ENCODE data around the gene FLT1.

DNA sequence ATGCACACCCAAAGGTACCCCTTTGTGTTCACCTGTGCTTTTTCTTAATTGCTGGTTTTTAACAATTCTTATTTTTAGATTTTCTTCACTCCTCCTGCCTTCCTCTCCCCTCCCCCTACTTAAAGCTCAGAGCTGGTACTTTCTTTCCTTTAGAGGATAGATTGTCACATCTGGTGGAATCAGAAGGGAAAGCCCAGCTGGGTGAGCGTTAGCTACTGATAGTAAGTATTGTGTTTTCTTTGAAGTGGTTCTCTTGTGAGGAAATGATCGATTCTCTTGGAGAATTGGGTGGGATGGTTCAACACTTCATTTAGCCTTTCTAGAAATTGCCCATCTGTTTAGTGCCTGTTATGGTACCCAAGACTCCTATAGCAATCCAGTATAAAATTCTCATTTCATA lies 84.8 kb downstream of the FLT1 start:
- TF ChIP-seq, protein P1, sequence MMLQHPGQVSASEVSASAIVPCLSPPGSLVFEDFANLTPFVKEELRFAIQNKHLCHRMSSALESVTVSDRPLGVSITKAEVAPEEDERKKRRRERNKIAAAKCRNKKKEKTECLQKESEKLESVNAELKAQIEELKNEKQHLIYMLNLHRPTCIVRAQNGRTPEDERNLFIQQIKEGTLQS (IDR thresholded peaks at IDR 0.05): no peak
- TF ChIP-seq POLR2AphosphoS5 (IDR thresholded peaks at IDR 0.05; ENCODE audit: low read depth, low read length): no peak
- no peak for TF ChIP-seq JUND (IDR thresholded peaks at IDR 0.05)
- TF ChIP-seq, protein P2, sequence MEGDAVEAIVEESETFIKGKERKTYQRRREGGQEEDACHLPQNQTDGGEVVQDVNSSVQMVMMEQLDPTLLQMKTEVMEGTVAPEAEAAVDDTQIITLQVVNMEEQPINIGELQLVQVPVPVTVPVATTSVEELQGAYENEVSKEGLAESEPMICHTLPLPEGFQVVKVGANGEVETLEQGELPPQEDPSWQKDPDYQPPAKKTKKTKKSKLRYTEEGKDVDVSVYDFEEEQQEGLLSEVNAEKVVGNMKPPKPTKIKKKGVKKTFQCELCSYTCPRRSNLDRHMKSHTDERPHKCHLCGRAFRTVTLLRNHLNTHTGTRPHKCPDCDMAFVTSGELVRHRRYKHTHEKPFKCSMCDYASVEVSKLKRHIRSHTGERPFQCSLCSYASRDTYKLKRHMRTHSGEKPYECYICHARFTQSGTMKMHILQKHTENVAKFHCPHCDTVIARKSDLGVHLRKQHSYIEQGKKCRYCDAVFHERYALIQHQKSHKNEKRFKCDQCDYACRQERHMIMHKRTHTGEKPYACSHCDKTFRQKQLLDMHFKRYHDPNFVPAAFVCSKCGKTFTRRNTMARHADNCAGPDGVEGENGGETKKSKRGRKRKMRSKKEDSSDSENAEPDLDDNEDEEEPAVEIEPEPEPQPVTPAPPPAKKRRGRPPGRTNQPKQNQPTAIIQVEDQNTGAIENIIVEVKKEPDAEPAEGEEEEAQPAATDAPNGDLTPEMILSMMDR (IDR thresholded peaks at IDR 0.05 in 2 of 3, conservative IDR thresholded peaks at IDR 0.05 in 1 of 3; ENCODE audit: borderline replicate concordance in 1 of 3, insufficient read depth in 1 of 3, low read depth in 2 of 3, low read length in 2 of 3): no peak
- TF ChIP-seq POLR2A (IDR thresholded peaks at IDR 0.05; ENCODE audit: borderline replicate concordance, extremely low read depth, insufficient read depth, insufficient read length): no peak
- no peak for TF ChIP-seq ZNF274 (IDR thresholded peaks at IDR 0.05; ENCODE audit: low read depth, low read length)
- TF ChIP-seq EGR1 (IDR thresholded peaks at IDR 0.05; ENCODE audit: low read depth): no peak
- TF ChIP-seq EZH2 (IDR thresholded peaks at IDR 0.05): no peak
- TF ChIP-seq SIN3A (IDR thresholded peaks at IDR 0.05; ENCODE audit: low read depth): no peak
- TF ChIP-seq, protein P3, sequence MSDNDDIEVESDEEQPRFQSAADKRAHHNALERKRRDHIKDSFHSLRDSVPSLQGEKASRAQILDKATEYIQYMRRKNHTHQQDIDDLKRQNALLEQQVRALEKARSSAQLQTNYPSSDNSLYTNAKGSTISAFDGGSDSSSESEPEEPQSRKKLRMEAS (IDR thresholded peaks at IDR 0.05): no peak
- TF ChIP-seq, protein P4, sequence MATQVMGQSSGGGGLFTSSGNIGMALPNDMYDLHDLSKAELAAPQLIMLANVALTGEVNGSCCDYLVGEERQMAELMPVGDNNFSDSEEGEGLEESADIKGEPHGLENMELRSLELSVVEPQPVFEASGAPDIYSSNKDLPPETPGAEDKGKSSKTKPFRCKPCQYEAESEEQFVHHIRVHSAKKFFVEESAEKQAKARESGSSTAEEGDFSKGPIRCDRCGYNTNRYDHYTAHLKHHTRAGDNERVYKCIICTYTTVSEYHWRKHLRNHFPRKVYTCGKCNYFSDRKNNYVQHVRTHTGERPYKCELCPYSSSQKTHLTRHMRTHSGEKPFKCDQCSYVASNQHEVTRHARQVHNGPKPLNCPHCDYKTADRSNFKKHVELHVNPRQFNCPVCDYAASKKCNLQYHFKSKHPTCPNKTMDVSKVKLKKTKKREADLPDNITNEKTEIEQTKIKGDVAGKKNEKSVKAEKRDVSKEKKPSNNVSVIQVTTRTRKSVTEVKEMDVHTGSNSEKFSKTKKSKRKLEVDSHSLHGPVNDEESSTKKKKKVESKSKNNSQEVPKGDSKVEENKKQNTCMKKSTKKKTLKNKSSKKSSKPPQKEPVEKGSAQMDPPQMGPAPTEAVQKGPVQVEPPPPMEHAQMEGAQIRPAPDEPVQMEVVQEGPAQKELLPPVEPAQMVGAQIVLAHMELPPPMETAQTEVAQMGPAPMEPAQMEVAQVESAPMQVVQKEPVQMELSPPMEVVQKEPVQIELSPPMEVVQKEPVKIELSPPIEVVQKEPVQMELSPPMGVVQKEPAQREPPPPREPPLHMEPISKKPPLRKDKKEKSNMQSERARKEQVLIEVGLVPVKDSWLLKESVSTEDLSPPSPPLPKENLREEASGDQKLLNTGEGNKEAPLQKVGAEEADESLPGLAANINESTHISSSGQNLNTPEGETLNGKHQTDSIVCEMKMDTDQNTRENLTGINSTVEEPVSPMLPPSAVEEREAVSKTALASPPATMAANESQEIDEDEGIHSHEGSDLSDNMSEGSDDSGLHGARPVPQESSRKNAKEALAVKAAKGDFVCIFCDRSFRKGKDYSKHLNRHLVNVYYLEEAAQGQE (IDR thresholded peaks at IDR 0.05; ENCODE audit: low read depth): no peak
